Neural cell (in vitro differentiated cells): Measurements from ENCODE around the gene FAM171A1. TPM values are rescaled to one million over a fixed set of nuclear protein-coding genes. Genes with fewer than 3 reads are reported as not detected.

Experiments
- H2AFZ ChIP-seq: fragments of 200-600, 300-800 bp; sonication (generic), shearing (Covaris generic); 2 replicates; pipeline ENCODE4 v1.6.0; 2014; ENCODE audit warnings: low read depth, mild to moderate bottlenecking, antibody characterized with exemption, low read length, moderate library complexity
- H3F3A ChIP-seq: fragments of 200-600 bp; shearing (Covaris generic); 2 replicates; pipeline ENCODE4 v1.6.1; 2016; ENCODE audit warnings: mild to moderate bottlenecking, moderate library complexity, mixed read lengths, antibody characterized with exemption, low read length; ENCODE audit not compliant: insufficient read depth, poor library complexity, severe bottlenecking
- H3K27ac ChIP-seq: fragments of 200-600, 300-800 bp; sonication (generic), shearing (Covaris generic); 2 replicates; pipeline ENCODE4 v1.5.1; 2014; ENCODE audit warnings: mild to moderate bottlenecking, low read length, moderate library complexity
- H3K27me3 ChIP-seq: fragments of 300-800, 200-600 bp; sonication (generic), shearing (Covaris generic); 2 replicates; pipeline ENCODE4 v1.6.0; 2014; ENCODE audit warnings: mild to moderate bottlenecking, low read depth, low read length, moderate library complexity; ENCODE audit not compliant: insufficient read depth
- H3K36me3 ChIP-seq: fragments of 300-800, 200-600 bp; sonication (generic), shearing (Covaris generic); 2 replicates; pipeline ENCODE4 v1.5.1; 2014; ENCODE audit warnings: mild to moderate bottlenecking, antibody characterized with exemption, low read length, moderate library complexity; ENCODE audit not compliant: insufficient read depth
- H3K4me2 ChIP-seq: fragments of 300-800, 200-600 bp; sonication (generic), shearing (Covaris generic); 2 replicates; pipeline ENCODE4 v1.6.0; 2014; ENCODE audit warnings: mild to moderate bottlenecking, low read length
- H3K4me3 ChIP-seq: fragments of 300-800, 200-600 bp; sonication (generic), shearing (Covaris generic); 2 replicates; pipeline ENCODE4 v1.5.1; 2014; ENCODE audit warnings: mild to moderate bottlenecking, low read length, moderate library complexity
- H3K79me2 ChIP-seq: fragments of 200-600 bp; shearing (Covaris generic); replicated peaks from 2 replicates; pipeline ENCODE4 v1.6.0; 2014; ENCODE audit warnings: mild to moderate bottlenecking, low read length, moderate library complexity; ENCODE audit not compliant: insufficient read depth
- H3K9ac ChIP-seq: fragments of 300-800, 200-600 bp; sonication (generic), shearing (Covaris generic); 2 replicates; pipeline ENCODE4 v1.6.1; 2016; ENCODE audit warnings: mild to moderate bottlenecking, low read length, mixed read lengths
- H3K9me2 ChIP-seq: fragments of 200-600 bp; shearing (Covaris generic); 2 replicates; pipeline ENCODE4 v1.6.1; 2016; ENCODE audit warnings: mild to moderate bottlenecking, low read length, mixed read lengths; ENCODE audit not compliant: insufficient read depth
- H3K9me3 ChIP-seq: fragments of 200-600, 300-800 bp; sonication (generic), shearing (Covaris generic); 2 replicates; pipeline ENCODE4 v1.6.1; 2016; ENCODE audit warnings: mild to moderate bottlenecking, mixed run types, low read length, moderate library complexity, mixed read lengths
- H4K20me1 ChIP-seq: fragments of 200-600 bp; shearing (Covaris generic); 2 replicates; pipeline ENCODE4 v1.6.1; 2016; ENCODE audit warnings: mild to moderate bottlenecking, mixed run types; ENCODE audit not compliant: insufficient read depth
- EP300 ChIP-seq: fragments of 450-650 bp; conservative IDR thresholded peaks from 2 replicates; pipeline ENCODE4 v1.6.1; 2014; ENCODE audit warnings: antibody characterized with exemption, mild to moderate bottlenecking, moderate library complexity; ENCODE audit not compliant: poor library complexity, severe bottlenecking
- EZH2 ChIP-seq: fragments of 200-600, 300-800 bp; shearing (Covaris generic), sonication (generic); IDR thresholded peaks from 2 replicates; pipeline ENCODE4 v1.6.1; 2014; ENCODE audit warnings: antibody characterized with exemption, low read length, borderline replicate concordance, mild to moderate bottlenecking; ENCODE audit not compliant: insufficient read depth, poor library complexity, severe bottlenecking
- MXI1 ChIP-seq: fragments of 450-650 bp; conservative IDR thresholded peaks from 2 replicates; pipeline ENCODE4 v1.6.1; 2014; ENCODE audit warnings: antibody characterized with exemption, mild to moderate bottlenecking; ENCODE audit not compliant: poor library complexity, severe bottlenecking
- POLR2AphosphoS5 ChIP-seq: IDR thresholded peaks from 2 replicates; pipeline ENCODE4 v1.6.1; 2012
- RAD21 ChIP-seq: fragments of 450-650 bp; conservative IDR thresholded peaks from 2 replicates; pipeline ENCODE4 v1.6.1; 2014; ENCODE audit warnings: antibody characterized with exemption, mild to moderate bottlenecking, moderate library complexity
- SMC3 ChIP-seq: fragments of 450-650 bp; conservative IDR thresholded peaks from 2 replicates; pipeline ENCODE4 v1.6.1; 2014; ENCODE audit warnings: antibody characterized with exemption, mild to moderate bottlenecking, moderate library complexity; ENCODE audit not compliant: poor library complexity
- TAF1 ChIP-seq: IDR thresholded peaks from 2 replicates; pipeline ENCODE4 v1.6.1; 2012; ENCODE audit warnings: low read depth
- polyA plus RNA-seq: library from polyadenylated mRNA; depleted of rRNA; stranded (reverse); fragments of >200 nt; gene quantifications from 2 replicates; pipeline ENCODE4 v1.2.3, GENCODE V29; 2014
- TF ChIP-seq, protein P1 (sequence below): IDR thresholded peaks from 2 replicates; pipeline ENCODE4 v1.6.1; 2012; ENCODE audit warnings: borderline replicate concordance
- TF ChIP-seq, protein P2 (sequence below): fragments of 450-650 bp; IDR thresholded peaks from 2 replicates; pipeline ENCODE4 v1.5.1; 2014; ENCODE audit warnings: antibody characterized with exemption, mild to moderate bottlenecking, moderate library complexity; ENCODE audit not compliant: poor library complexity, severe bottlenecking

FAM171A1 gene
- polyA plus RNA-seq, 1 donor from 2014 or later, result 28.8 TPM

DNA sequence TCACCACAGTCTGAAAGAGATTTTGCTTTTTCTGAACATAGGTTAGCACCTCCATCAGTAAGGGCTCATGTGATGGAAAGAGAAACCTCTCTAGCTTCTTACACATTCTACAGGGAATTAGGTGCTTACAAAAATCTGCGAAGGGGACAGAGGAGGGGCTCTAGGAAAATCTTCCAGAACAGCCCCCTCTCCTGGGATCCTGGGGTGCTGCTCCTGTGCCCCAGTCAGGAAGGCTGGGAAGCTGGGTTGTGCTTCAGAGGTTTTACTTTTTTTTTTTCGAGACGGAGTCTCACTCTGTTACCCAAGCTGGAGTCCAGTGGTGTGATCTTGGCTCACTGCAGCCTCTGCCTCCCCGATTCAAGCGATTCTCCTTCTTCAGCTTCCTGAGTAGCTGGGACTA, 7.5 kb upstream of the FAM171A1 start:
- no peaks in the 10 kb centered on the region for H3K9me2 ChIP-seq
- no peaks in the 10 kb centered on the region for H4K20me1 ChIP-seq
- no peaks in the 10 kb centered on the region for H3K27me3 ChIP-seq
- no peaks in the 10 kb centered on the region for H3K79me2 ChIP-seq
- no peak overlapping the region for H3K27ac ChIP-seq
- no peak overlapping the region for H2AFZ ChIP-seq
- no peak overlapping the region for H3K4me2 ChIP-seq
- no peak overlapping the region for H3K4me3 ChIP-seq
- H3K36me3 ChIP-seq, result no peaks in the 10 kb centered on the region
- no peaks in the 10 kb centered on the region for H3F3A ChIP-seq
- TF ChIP-seq, protein P1, sequence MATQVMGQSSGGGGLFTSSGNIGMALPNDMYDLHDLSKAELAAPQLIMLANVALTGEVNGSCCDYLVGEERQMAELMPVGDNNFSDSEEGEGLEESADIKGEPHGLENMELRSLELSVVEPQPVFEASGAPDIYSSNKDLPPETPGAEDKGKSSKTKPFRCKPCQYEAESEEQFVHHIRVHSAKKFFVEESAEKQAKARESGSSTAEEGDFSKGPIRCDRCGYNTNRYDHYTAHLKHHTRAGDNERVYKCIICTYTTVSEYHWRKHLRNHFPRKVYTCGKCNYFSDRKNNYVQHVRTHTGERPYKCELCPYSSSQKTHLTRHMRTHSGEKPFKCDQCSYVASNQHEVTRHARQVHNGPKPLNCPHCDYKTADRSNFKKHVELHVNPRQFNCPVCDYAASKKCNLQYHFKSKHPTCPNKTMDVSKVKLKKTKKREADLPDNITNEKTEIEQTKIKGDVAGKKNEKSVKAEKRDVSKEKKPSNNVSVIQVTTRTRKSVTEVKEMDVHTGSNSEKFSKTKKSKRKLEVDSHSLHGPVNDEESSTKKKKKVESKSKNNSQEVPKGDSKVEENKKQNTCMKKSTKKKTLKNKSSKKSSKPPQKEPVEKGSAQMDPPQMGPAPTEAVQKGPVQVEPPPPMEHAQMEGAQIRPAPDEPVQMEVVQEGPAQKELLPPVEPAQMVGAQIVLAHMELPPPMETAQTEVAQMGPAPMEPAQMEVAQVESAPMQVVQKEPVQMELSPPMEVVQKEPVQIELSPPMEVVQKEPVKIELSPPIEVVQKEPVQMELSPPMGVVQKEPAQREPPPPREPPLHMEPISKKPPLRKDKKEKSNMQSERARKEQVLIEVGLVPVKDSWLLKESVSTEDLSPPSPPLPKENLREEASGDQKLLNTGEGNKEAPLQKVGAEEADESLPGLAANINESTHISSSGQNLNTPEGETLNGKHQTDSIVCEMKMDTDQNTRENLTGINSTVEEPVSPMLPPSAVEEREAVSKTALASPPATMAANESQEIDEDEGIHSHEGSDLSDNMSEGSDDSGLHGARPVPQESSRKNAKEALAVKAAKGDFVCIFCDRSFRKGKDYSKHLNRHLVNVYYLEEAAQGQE, result no peak
- TF ChIP-seq, protein P2, sequence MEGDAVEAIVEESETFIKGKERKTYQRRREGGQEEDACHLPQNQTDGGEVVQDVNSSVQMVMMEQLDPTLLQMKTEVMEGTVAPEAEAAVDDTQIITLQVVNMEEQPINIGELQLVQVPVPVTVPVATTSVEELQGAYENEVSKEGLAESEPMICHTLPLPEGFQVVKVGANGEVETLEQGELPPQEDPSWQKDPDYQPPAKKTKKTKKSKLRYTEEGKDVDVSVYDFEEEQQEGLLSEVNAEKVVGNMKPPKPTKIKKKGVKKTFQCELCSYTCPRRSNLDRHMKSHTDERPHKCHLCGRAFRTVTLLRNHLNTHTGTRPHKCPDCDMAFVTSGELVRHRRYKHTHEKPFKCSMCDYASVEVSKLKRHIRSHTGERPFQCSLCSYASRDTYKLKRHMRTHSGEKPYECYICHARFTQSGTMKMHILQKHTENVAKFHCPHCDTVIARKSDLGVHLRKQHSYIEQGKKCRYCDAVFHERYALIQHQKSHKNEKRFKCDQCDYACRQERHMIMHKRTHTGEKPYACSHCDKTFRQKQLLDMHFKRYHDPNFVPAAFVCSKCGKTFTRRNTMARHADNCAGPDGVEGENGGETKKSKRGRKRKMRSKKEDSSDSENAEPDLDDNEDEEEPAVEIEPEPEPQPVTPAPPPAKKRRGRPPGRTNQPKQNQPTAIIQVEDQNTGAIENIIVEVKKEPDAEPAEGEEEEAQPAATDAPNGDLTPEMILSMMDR, result no peak
- TF ChIP-seq RAD21 (no peak), POLR2AphosphoS5 (no peak), SMC3 (no peak), EP300 (no peak), EZH2 (no peak), TAF1 (no peak), MXI1 (no peak)
- H3K9me3 ChIP-seq, result no peaks in the 10 kb centered on the region
- H3K9ac ChIP-seq, result no peak overlapping the region

DNA sequence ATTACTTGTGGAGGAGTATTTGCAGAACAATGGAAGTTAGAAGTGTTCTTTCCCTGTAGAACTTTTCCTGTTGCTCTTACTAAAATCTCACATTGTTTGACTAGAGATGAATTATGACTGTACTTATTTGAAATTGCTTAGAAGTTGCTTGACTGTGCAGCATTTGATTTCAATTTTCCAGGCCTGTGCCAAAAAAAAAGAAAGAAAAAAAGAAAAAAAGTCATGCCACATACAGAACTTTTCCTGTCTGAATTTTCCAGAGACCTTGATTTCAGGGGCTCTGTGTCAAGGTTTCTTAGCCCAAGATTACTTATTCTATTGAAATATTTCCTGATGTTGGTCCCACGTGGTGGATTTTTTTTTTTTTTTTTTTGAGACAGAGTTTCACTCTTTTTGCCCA, 3.5 kb upstream of the FAM171A1 start:
- peaks cover 4% of the 10 kb centered on the region for H3K79me2 ChIP-seq
- TF ChIP-seq RAD21 (no peak), EP300 (no peak), EZH2 (no peak), TAF1 (no peak), SMC3 (no peak), MXI1 (no peak), POLR2AphosphoS5 (no peak)
- TF ChIP-seq, protein P2, result no peak
- TF ChIP-seq, protein P1, result no peak
- no peak overlapping the region for H3K4me3 ChIP-seq
- H3K4me2 ChIP-seq, result no peak overlapping the region
- no peak overlapping the region for H3K9ac ChIP-seq
- no peaks in the 10 kb centered on the region for H3K9me3 ChIP-seq
- no peaks in the 10 kb centered on the region for H3K27me3 ChIP-seq
- no peak overlapping the region for H2AFZ ChIP-seq
- no peaks in the 10 kb centered on the region for H3K36me3 ChIP-seq
- no peaks in the 10 kb centered on the region for H4K20me1 ChIP-seq
- no peaks in the 10 kb centered on the region for H3F3A ChIP-seq
- H3K9me2 ChIP-seq, result no peaks in the 10 kb centered on the region
- no peak overlapping the region for H3K27ac ChIP-seq
